ENCODE results near the gene KLHL40. TPM values are rescaled to one million over a fixed set of nuclear protein-coding genes. Genes with fewer than 3 reads are reported as not detected.

KLHL40 gene
- polyA plus RNA-seq, 2 of the 4 experiments (the other 2 are of a cell fraction) = not detected

GRCh38 chr3:42665050-42665878 is 20.1 kb upstream of the KLHL40 start:
- ATAC-seq = no peak
- 83% methylated on average over 9 of the region's 15 CpGs for WGBS (ENCODE audit: missing lambda C conversion rate)
- FAIRE-seq = no peak
- TF ChIP-seq CBX8 (IDR thresholded peaks at IDR 0.05) (no peak), PHF8 (IDR thresholded peaks at IDR 0.05; ENCODE audit: borderline replicate concordance, low read depth) (no peak), POLR2AphosphoS2 (conservative IDR thresholded peaks at IDR 0.05; ENCODE audit: low read length) (no peak), NPAS2 (CRISPR knock-in tag; IDR thresholded peaks at IDR 0.05; ENCODE audit: borderline replicate concordance) (no peak), FOXS1 (CRISPR knock-in tag; IDR thresholded peaks at IDR 0.05) (no peak), CBX2 (IDR thresholded peaks at IDR 0.05; ENCODE audit: borderline replicate concordance, low read depth) (no peak), ZFP36 (IDR thresholded peaks at IDR 0.05; ENCODE audit: borderline replicate concordance, partially characterized antibody) (no peak), TP53 (CRISPR knock-in tag; IDR thresholded peaks at IDR 0.05) (no peak), KDM5A (IDR thresholded peaks at IDR 0.05) (no peak), ESRRA (IDR thresholded peaks at IDR 0.05; ENCODE audit: borderline replicate concordance, low read length) (no peak), ATOH8 (CRISPR knock-in tag; IDR thresholded peaks at IDR 0.05; ENCODE audit: low read depth) (no peak), USF2 (IDR thresholded peaks at IDR 0.05) (no peak), TFCP2L1 (CRISPR knock-in tag; IDR thresholded peaks at IDR 0.05) (no peak), SMC3 (IDR thresholded peaks at IDR 0.05) (no peak), ZC3H11A (IDR thresholded peaks at IDR 0.05) (no peak), SREBF2 (IDR thresholded peaks at IDR 0.05) (no peak), BHLHE40 (IDR thresholded peaks at IDR 0.05; ENCODE audit: low read depth, low read length) (no peak), MAZ (IDR thresholded peaks at IDR 0.05; ENCODE audit: borderline replicate concordance, low read depth, low read length) (no peak), HOXB5 (CRISPR knock-in tag; IDR thresholded peaks at IDR 0.05) (no peak), HOXB13 (CRISPR knock-in tag; IDR thresholded peaks at IDR 0.05; ENCODE audit: low read depth) (no peak)
- no peak overlapping the region for H3K27ac ChIP-seq
- POLR2A ChIA-PET = no interaction called here
- CTCF ChIA-PET = no interaction called here
- H3K9me3 ChIP-seq = no peaks in the 10 kb centered on the region
- H3K4me1 ChIP-seq = no peaks in the 10 kb centered on the region
- H3K4me3 ChIP-seq = no peak overlapping the region
- no peak overlapping the region for H3K4me2 ChIP-seq
- no peak for DNase-seq (ENCODE audit: low read depth in 1 of 2, low spot score in 1 of 2)

DNA sequence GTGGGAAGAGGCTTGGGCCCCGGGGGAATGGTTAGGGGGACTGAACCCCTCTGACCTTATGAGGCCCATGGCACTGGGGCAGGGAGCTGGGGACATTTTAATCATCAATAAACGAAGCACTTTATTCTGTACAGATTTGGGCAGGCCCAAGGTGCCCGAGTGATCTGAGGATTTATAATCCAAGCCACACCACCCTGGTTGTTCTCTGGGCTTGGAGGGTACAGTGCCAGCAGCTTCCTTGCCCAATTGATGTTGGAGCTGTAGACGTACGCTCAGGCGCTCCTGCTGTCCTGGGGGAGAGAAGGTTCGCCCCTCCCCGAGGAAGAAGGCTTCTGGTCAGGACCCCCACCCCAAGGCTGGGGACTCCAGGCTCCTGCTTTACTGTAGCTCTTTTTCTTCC is 19.3 kb upstream of the KLHL40 start:
- no peak for DNase-seq (ENCODE audit: low read depth in 1 of 2, low spot score in 1 of 2)
- H3K27ac ChIP-seq = no peak overlapping the region
- no peaks in the 10 kb centered on the region for H3K9me3 ChIP-seq
- H3K4me3 ChIP-seq = no peak overlapping the region
- H3K4me1 ChIP-seq = no peaks in the 10 kb centered on the region
- CTCF ChIA-PET = no interaction called here
- no peak for ATAC-seq
- no peak for TF ChIP-seq HDAC2 (IDR thresholded peaks at IDR 0.05)
- no peak for TF ChIP-seq CEBPB (IDR thresholded peaks at IDR 0.05)
- TF ChIP-seq, protein P1, sequence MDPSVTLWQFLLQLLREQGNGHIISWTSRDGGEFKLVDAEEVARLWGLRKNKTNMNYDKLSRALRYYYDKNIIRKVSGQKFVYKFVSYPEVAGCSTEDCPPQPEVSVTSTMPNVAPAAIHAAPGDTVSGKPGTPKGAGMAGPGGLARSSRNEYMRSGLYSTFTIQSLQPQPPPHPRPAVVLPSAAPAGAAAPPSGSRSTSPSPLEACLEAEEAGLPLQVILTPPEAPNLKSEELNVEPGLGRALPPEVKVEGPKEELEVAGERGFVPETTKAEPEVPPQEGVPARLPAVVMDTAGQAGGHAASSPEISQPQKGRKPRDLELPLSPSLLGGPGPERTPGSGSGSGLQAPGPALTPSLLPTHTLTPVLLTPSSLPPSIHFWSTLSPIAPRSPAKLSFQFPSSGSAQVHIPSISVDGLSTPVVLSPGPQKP (IDR thresholded peaks at IDR 0.05; ENCODE audit: low read depth, low read length) = no peak
- TF ChIP-seq NPAS2 (CRISPR knock-in tag; IDR thresholded peaks at IDR 0.05; ENCODE audit: borderline replicate concordance) = no peak
- TF ChIP-seq REST (IDR thresholded peaks at IDR 0.05) = no peak
- TF ChIP-seq BCL3 (IDR thresholded peaks at IDR 0.05) = no peak
- no peak for TF ChIP-seq FOSB (CRISPR knock-in tag; IDR thresholded peaks at IDR 0.05)
- no peak for TF ChIP-seq MAFK (IDR thresholded peaks at IDR 0.05; ENCODE audit: partially characterized antibody)
- TF ChIP-seq HOXA7 (CRISPR knock-in tag; IDR thresholded peaks at IDR 0.05) = no peak
- TF ChIP-seq SMC3 (IDR thresholded peaks at IDR 0.05) = no peak
- TF ChIP-seq HOXB13 (CRISPR knock-in tag; IDR thresholded peaks at IDR 0.05; ENCODE audit: low read depth) = no peak
- no peak for FAIRE-seq
- POLR2A ChIA-PET = no interaction called here
- WGBS (ENCODE audit: missing lambda C conversion rate) = 78% methylated on average over 7 of the region's 8 CpGs
- H3K4me2 ChIP-seq = no peak overlapping the region

All from A549 (cell line).